HG03039 (cell line): ENCODE measurements around the gene ZBTB49.
"Not testable (repeated sequence)": the region's sequence is repeated elsewhere in the genome, so short reads cannot be mapped to it uniquely, and the experiment has no call there.

ENCODE experiments used
- ATAC-seq: cut with Tn5 transposase; IDR thresholded peaks from one replicate; pipeline ENCODE4 v1.9.1; 2021; ENCODE audit warnings: mild to moderate bottlenecking, moderate library complexity; ENCODE audit not compliant: unreplicated experiment

ZBTB49 gene

GRCh38 chr4:4289941-4290850 lies at the start of gene ZBTB49, which contains the start of gene LYAR:
ZBTB49 (plus strand) TSS chr4:4290251; CDS start chr4:4299946, 9,695 bp downstream.
LYAR (minus strand) TSS chr4:4290154; CDS start chr4:4283742, 6,412 bp downstream.
- ATAC-seq = peak; percentile 93

- ATAC-seq = no peak
Measured at GRCh38 chr4:4245172-4245571, 44.9 kb upstream of the ZBTB49 start.

- ATAC-seq = no peak
Measured at GRCh38 chr4:4247696-4248028, 42.4 kb upstream of the ZBTB49 start.

GRCh38 chr4:4248029-4248884 lies 41.8 kb upstream of the ZBTB49 start, which contains the start of gene TMEM128:
TMEM128 (minus strand) TSS chr4:4248223; CDS start chr4:4248202, 21 bp downstream.
- peak; percentile 96 for ATAC-seq

- ATAC-seq = no peak
Measured at GRCh38 chr4:4248885-4249203, 41.2 kb upstream of the ZBTB49 start.

- not testable (repeated sequence) for ATAC-seq
Measured at GRCh38 chr4:4249342-4249741, 40.7 kb upstream of the ZBTB49 start.

GRCh38 chr4:4249866-4250265 lies 40.2 kb upstream of the ZBTB49 start:
- ATAC-seq = no peak

GRCh38 chr4:4254199-4254598 lies 35.9 kb upstream of the ZBTB49 start:
- no peak for ATAC-seq

- no peak for ATAC-seq
Measured at GRCh38 chr4:4254666-4255065, 35.4 kb upstream of the ZBTB49 start.

GRCh38 chr4:4256799-4257198 lies 33.3 kb upstream of the ZBTB49 start:
- no peak for ATAC-seq

GRCh38 chr4:4257705-4258104 lies 32.3 kb upstream of the ZBTB49 start:
- ATAC-seq = not testable (repeated sequence)

GRCh38 chr4:4259484-4260100 lies 30.5 kb upstream of the ZBTB49 start:
- ATAC-seq = no peak

- no peak for ATAC-seq
Measured at GRCh38 chr4:4260185-4260751, 29.8 kb upstream of the ZBTB49 start.

GRCh38 chr4:4267981-4268380 lies 22.1 kb upstream of the ZBTB49 start:
- no peak for ATAC-seq

GRCh38 chr4:4268776-4269175 lies 21.3 kb upstream of the ZBTB49 start:
- no peak for ATAC-seq

- no peak for ATAC-seq
Measured at GRCh38 chr4:4269331-4269731, 20.7 kb upstream of the ZBTB49 start.

GRCh38 chr4:4269856-4270255 lies 20.2 kb upstream of the ZBTB49 start:
- ATAC-seq = no peak

GRCh38 chr4:4270529-4270928 lies 19.5 kb upstream of the ZBTB49 start:
- no peak for ATAC-seq

- no peak for ATAC-seq
Measured at GRCh38 chr4:4271912-4272311, 18.1 kb upstream of the ZBTB49 start.

GRCh38 chr4:4274226-4274625 lies 15.8 kb upstream of the ZBTB49 start:
- ATAC-seq = no peak

- no peak for ATAC-seq
Measured at GRCh38 chr4:4277531-4277930, 12.5 kb upstream of the ZBTB49 start.
